Measurements from ENCODE around the gene PLAC8L1. TPM values are rescaled to one million over a fixed set of nuclear protein-coding genes. Genes with fewer than 3 reads are reported as not detected.

Gene PLAC8L1
- total RNA-seq, 1 experiment from 2014 or later = not detected

DNA sequence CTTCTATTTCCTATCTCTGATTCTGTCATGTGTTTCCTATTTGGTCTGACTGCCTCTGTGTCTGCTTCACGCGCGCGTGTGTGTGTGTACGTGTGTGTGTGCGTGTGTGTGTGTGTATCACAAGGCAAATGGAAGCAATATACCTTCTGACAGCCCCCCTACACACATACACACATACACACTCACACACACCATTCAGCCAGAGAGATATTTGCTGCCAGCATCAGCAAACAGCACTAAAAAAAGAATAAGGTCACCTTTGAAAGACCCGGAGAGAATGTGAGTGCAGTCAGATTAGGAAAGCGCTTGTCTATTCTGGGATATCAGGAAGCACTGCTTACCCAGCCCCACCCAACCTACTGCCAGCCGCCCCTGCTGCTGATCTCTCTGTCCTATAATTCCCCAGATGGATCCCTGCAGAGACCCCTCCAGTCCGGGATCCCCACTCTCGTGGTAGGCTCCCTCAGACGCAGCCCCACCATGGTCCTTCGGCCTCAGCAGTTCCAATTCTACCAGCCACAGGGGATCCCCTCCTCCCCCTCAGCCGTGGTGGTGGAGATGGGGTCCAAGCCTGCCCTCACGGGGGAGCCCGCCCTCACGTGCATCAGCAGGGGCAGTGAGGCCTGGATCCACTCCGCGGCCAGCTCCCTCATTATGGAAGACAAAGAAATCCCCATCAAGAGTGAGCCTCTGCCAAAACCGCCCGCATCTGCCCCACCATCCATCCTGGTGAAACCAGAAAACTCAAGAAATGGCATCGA is 45.7 kb downstream of the PLAC8L1 start:
- in situ Hi-C loops (cut with HindIII; ENCODE audit: low pct_unique_long_range_greater_than_20kb, low sequenced_read_pairs) = no loop called here
- DNase-seq (ENCODE audit: low read depth, low spot score) = no peak

DNA sequence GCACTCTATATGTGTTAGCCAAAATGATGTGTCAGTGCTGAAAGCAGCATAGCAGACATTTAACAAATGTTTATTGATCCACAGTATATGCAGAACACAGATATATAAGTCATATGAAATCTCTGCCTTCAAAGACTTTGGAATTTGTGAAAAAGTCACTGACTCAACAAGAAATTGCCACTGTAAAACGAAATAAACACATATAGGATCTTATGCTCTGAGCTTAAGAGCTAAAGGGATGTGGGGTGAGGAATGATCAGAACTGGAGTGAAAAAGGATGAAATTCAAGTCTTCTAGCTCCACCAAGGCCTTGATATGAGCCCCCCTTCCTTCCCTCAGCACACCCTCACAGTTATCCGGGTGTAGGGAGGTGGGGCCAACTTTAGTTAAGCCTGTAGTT is 49.9 kb downstream of the PLAC8L1 start:
- DNase-seq (ENCODE audit: low read depth, low spot score) = no peak

DNA sequence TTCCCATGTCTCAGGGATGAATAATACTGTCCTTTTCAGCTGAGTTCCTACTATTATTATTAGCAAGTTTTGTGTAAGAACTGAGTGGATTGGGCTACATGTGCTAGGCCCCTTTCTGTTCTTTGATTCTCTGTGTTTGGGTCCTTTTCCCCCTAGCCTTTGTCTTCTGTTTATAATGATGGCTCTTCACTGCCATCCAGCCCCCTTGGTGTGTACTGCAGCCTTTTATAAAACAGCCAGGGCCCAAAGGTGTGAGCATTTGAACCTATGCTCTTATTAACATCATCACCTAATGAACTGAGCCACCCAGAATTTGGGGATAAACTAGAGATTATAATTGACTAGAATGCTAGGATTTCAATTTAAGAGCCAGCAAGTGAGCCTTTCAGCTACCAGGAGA is 52.6 kb downstream of the PLAC8L1 start:
- in situ Hi-C loops (cut with HindIII; ENCODE audit: low pct_unique_long_range_greater_than_20kb, low sequenced_read_pairs) = no loop called here
- peak; percentile 39 for DNase-seq (ENCODE audit: low read depth, low spot score)

More for the DNA sequence above, 49.9 kb downstream of the PLAC8L1 start:
- in situ Hi-C loops (cut with HindIII; ENCODE audit: low pct_unique_long_range_greater_than_20kb, low sequenced_read_pairs) = no loop called here

DNA sequence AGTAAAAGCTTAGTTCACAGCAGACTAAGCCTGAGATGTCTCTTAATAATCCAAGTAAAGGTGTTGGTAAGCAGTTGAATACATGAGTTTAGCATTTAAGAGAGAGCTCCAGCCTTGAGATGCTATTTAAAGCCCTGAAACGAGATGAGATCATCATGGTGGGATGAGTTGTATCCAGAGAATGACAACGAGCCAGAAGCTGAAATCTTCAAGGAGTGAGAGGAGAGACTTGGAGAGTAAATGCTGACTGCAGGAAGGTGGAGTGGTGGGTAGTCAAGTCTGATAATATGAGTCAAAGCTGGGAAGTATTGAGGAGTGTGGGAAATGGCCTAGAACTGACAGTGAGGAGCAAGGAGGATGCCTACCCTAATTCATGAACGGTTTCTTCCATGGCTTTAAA is 53.7 kb downstream of the PLAC8L1 start:
- no peak for DNase-seq (ENCODE audit: low read depth, low spot score)
- in situ Hi-C loops (cut with HindIII; ENCODE audit: low pct_unique_long_range_greater_than_20kb, low sequenced_read_pairs) = no loop called here

DNA sequence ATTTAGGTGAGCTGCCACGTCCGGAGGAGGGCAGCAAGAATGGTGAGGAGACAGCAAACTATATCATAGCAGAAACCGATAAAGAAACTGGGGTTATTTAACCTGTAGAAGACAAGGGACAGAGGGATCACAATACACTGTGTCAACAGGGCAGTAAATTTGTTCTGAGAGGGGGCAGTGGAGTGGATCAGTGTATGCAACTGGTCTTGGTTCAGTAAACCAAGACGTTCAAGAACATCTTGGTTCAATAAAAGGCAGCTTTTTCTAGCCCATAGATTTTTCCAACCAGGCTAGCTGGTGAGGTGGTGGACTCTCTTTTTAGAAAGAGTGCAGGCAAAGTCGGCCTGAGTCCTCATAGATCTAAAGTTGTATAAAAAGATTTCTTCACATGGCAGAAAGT is 55.3 kb downstream of the PLAC8L1 start:
- DNase-seq (ENCODE audit: low read depth, low spot score) = no peak

DNA sequence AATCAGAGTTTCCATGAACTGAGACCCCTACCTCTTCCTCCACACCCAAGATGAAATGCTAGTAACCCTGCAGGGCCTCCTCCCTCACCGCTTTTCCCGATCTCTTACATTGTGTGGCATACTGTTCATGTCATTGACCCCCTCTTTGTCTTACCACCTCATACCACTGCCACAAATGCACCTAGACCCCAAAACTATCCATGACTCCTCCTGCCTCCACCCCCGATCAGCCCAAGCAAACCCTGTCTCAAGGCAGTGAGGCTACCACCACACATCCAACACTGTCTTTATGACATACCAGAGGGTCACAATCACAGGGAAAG is 55.7 kb downstream of the PLAC8L1 start:
- in situ Hi-C loops (cut with HindIII; ENCODE audit: low pct_unique_long_range_greater_than_20kb, low sequenced_read_pairs) = no loop called here
- DNase-seq (ENCODE audit: low read depth, low spot score) = no peak

More for the DNA sequence above, 55.3 kb downstream of the PLAC8L1 start:
- in situ Hi-C loops (cut with HindIII; ENCODE audit: low pct_unique_long_range_greater_than_20kb, low sequenced_read_pairs) = no loop called here

DNA sequence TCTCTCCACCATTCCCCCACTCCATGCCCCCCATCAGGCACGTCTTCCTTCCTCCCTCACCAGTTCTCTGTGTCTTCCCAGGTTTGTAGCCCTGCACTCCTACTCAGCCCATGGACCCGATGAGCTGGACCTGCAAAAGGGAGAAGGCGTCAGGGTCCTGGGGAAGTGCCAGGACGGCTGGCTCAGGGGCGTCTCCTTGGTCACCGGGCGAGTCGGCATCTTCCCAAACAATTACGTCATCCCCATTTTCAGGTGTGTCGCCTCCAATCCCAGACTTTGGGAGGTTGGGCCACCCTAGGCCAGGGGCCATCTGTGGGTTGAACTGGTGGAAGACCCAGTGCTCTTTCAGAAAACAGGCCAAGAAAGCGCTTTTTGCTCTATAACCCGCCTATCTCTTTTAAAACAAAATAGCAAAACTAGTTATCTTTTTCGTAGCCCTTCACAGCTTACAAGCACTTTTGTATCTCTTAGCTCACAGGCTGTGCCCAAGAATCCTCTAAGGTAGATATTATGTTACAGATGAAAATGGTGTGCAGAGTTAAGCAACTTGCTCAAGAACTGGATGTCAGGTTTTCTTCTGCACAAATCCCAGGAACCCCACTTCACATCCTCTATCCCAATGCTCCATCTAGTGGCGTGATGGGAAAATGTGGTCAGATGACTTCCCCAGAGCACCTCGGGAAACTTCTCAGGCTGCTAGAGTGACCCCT is 56.2 kb downstream of the PLAC8L1 start:
- DNase-seq (ENCODE audit: low read depth, low spot score) = peak; percentile 75
- in situ Hi-C loops (cut with HindIII; ENCODE audit: low pct_unique_long_range_greater_than_20kb, low sequenced_read_pairs) = no loop called here

DNA sequence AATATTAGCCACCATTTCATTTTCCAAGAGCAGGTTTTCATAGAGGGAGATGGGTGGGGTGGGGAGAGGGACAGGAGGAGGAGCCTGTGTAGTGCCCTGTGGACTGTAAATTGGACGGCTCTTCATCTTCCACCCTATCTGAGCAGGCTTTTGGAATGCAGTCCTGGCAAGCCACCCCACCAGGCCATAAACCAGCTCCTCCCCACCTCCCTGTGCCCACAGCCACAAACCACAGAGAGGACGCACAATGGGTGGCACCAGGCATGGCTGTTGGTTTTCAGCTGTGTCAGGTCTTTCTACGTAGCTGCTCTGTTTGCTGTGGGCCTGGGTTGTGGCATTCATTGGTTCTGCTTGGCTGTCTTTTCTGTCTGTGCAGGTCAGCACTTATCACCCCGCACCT is 58.0 kb downstream of the PLAC8L1 start:
- no peak for DNase-seq (ENCODE audit: low read depth, low spot score)
- in situ Hi-C loops (cut with HindIII; ENCODE audit: low pct_unique_long_range_greater_than_20kb, low sequenced_read_pairs) = no loop called here

DNA sequence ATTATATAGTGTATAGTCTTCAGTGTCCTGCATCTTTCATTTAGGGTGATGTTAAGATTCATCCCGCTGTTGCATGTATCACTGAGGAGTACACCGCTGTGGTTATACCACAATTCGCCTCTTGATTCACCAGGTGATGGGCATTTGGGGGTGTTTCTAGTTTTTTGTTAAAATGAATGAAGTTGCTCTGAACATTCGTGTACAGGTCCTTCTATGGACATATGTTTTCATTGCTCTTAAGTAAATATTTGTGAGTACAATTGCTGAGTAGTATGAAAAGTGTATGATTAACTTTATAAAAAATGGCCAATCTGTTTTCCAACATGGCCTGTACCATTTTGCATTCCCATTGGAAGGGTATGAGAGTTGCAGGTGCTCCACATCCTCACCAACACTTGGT is 61.7 kb downstream of the PLAC8L1 start:
- in situ Hi-C loops (cut with HindIII; ENCODE audit: low pct_unique_long_range_greater_than_20kb, low sequenced_read_pairs) = no loop called here
- DNase-seq (ENCODE audit: low read depth, low spot score) = no peak

DNA sequence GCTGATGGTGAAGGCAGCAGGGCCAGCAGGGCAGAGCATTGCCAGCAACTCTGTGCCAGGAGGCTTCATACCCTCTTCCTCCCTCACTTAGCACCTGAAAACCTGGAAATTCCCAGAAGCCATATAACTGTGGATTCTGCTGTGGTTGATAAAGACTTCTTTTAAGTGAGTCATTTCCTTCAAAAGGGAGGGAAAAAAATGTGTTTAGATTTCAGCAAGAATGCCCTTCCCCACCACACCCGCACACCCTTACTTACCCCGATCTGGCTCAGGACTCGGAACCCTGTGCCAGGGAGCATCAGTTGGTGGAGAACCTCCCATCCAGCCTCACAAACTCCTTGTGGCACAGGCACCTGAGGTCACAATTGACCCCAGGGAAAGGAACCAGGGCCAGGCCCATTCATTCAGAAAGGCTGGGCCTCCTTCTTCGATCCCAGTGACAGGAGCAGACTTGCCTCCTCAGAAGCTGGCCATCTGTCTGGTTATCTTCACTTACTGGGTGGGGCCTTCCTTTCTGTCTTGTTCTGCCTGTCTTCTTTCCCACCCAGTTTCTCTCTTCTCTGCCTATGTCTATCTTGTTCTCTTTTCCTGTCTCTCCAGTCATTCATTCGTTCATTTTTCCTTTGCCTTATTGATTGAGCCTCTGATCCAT is 62.6 kb downstream of the PLAC8L1 start:
- DNase-seq (ENCODE audit: low read depth, low spot score) = no peak
- in situ Hi-C loops (cut with HindIII; ENCODE audit: low pct_unique_long_range_greater_than_20kb, low sequenced_read_pairs) = no loop called here

DNA sequence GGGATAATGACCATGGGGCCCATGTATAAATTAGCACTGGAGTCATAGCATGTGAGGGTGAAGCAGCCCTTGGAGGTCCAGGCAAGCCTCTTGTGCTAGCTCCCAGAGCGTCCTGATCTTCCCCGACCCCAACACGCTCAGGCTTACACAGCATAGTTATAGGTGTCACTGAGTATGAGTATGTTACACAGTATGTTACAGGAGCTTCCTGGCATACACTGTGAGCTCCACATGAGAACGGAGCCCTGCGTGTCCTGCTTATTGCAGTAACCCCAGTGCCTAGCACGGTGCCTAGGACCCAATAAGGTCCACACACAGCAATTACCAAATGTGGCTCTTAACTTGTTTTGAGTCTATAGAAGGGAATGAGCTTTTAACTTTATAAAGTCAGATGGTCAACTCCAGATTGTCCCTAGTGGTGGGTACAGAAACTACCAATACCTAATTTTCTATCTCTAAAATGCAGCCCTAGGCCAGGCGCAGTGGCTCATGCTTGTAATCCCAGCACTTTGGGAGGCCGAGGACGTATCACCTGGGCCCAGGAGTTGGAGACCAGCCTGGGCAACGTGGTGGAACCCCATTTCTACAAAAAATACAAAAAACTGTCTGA is 64.1 kb downstream of the PLAC8L1 start:
- in situ Hi-C loops (cut with HindIII; ENCODE audit: low pct_unique_long_range_greater_than_20kb, low sequenced_read_pairs) = no loop called here
- peak; percentile 39 for DNase-seq (ENCODE audit: low read depth, low spot score)

DNA sequence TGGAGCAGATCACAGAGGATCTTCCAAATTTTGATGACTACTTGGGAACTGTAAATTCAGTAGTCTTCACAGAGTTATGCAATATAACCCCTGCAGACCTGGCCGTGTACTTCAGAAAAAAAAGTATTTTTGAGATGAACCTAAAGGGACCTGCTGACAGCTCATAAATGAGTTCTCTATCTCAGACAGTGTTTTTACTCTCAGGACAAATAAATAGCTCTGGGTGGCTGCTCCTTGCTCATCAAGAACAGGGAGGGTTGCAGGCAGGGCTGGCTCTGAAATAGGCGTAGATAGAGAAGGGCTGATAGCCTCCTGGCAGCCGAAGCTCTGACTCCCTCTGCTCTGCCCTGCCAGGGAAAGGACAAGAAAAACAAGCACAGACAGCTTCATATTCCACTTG is 64.8 kb downstream of the PLAC8L1 start:
- no peak for DNase-seq (ENCODE audit: low read depth, low spot score)
- in situ Hi-C loops (cut with HindIII; ENCODE audit: low pct_unique_long_range_greater_than_20kb, low sequenced_read_pairs) = no loop called here

DNA sequence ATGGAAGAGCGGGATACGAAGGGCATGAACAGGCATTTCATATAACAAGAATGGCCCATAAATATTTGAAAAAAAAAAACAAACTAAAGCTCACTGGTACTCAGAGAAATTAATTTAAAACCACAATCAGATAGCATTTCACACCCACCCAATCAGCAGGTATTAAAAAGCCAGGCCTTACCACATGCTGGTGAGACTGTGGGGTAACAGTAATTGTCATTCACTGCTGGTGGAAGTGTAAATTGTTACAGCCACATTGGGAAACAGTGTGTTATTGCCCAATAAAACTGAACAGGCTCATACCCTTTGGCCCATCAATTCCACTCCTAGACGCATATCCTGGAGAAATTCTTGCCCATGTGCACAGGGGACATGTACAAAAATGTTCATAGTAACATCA is 66.0 kb downstream of the PLAC8L1 start:
- in situ Hi-C loops (cut with HindIII; ENCODE audit: low pct_unique_long_range_greater_than_20kb, low sequenced_read_pairs) = no loop called here
- DNase-seq (ENCODE audit: low read depth, low spot score) = no peak

DNA sequence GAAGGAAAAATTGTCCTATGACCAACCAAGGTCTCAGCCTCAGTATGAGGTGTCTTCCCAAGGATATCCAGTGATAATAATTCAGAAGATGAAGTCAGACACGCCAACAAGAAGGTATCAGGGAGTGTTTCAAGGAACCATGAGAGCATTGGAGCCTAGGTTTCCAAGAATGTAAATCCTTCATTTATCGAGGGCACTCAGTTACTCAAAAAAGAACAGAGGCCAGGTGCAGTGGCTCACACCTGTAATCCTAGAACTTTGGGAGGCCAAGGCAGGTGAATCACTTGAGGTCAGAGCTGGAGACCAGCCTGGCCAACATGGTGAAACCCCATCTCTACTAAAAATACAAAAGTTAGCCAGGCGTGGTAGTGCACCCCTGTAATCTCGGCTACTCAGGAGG is 70.8 kb downstream of the PLAC8L1 start:
- DNase-seq (ENCODE audit: low read depth, low spot score) = no peak
- in situ Hi-C loops (cut with HindIII; ENCODE audit: low pct_unique_long_range_greater_than_20kb, low sequenced_read_pairs) = no loop called here

Small RNA genes lying within 50 kb of the gene (small RNA-seq; reads per million reads assigned to genes)
- 0 reads per million in 2 experiments for gene AC091959.1

Other genes with a start within 250 kb of the PLAC8L1 start
- not detected in 2 replicates for gene GRXCR2, start 232.6 kb downstream of the PLAC8L1 start, total RNA-seq (2014; rRNA removed; shearing (Covaris generic))
- 0.51 and 0.77 TPM in 2 replicates for gene SH3RF2, start 169.0 kb downstream of the PLAC8L1 start, total RNA-seq (2014; rRNA removed; shearing (Covaris generic))
- gene LARS1, start 77.1 kb upstream of the PLAC8L1 start, total RNA-seq (2014; rRNA removed; shearing (Covaris generic)) = 168 and 177 TPM in 2 replicates
- 21.0 and 21.1 TPM in 2 replicates for gene RBM27, start 98.0 kb upstream of the PLAC8L1 start, total RNA-seq (2014; rRNA removed; shearing (Covaris generic))
- 0.13 TPM in 1 of 2 replicates, not detected in the other for gene POU4F3, start 233.3 kb upstream of the PLAC8L1 start, total RNA-seq (2014; rRNA removed; shearing (Covaris generic))